ENCODE data around the gene FAM120A.
A peak's percentile ranks its signal among the peaks of the same experiment; 100 is the strongest.

The FAM120A gene

GRCh38 chr9:93566408-93567270 is 115.2 kb downstream of the FAM120A start:
- DNase-seq: peak; percentile 94

GRCh38 chr9:93567271-93567959 is 115.9 kb downstream of the FAM120A start:
- no peak for DNase-seq

DNA sequence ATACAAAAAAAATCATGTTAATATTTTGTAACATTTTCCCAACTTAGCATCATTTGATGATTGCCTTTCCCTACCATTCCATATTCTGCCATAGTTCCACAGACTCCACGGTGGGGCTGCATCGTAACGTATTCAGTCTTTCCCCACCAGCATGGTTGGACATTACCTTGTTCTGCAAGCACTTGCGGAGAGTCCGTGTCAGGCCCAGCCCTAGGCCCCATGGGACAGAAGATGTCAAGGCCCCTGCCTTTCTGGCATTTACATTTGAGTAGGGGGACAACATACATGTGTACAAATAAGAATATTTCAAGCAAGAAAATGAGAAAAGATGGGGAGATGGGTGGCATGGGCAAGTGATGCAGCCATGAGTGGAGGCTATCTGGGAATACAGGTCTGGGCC is 116.7 kb downstream of the FAM120A start:
- DNase-seq: no peak

DNA sequence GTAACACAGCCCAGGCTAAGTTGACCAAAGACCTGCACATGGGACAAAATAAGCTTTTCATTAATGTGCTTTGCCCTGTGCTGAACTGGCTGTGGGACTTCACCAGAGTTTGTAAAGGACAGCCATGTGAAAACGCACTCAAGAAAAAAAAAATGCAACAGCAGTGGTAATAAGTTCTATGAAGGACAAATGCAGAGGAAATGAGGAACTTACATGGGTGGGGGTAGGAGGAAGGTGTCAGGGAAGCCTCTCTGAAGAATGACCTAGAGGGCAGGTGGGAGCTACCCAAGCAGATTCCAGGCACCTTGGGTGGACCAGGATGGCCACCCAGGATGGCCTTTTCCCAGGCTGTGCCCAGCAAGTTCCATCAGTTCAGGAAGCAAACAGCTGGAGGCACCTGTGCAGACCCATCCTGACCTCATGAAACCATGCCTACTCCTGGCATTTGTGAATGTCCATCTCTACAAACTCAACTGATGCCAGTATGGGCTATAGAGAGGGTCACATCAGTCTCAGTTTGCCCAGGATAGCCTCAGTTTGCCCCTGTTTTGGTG is 118.2 kb downstream of the FAM120A start:
- no peak for DNase-seq

- no peak for DNase-seq
Measured at GRCh38 chr9:93572221-93572620, 120.7 kb downstream of the FAM120A start.

DNA sequence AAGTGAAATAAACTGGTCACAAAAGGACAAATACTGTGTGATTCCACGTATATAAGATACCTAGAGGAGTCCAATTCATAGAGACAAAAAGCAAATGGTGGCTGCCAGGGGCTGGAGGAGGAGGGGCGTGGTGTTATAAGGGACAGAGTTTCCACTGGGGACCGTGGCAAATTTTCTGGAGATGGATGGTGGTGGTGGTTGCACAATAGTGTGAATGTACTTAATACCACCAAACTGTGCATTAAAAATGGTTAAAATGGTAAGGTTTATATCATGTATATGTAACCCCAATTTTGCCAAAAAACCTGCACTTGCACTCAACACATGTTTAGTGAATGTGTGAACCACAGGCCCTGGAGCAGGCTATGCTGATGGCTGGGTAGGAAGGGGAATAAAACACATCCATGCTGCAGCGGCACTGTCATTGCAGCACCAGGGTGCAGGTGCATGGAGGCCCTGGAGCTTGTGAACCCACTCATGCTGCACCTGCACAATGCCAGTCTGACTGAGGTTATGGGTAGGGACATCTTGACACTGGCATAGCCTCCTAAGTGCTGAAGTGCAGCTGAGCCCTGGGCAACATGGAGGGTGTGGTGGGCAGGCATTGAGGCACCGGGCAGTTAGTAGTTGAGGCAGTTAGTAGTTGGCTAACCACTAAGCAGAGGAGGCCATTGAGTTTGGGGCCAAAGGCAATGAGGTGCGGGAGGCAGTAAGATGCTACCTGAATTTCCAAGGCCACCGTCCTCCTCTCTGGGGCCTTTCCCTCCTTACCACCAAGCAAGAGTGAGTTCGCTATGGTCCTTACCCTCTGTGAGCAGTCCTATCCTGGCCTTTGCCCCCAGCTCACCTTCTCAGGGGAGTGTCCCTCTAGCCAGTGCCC is 121.4 kb downstream of the FAM120A start:
- no peak for DNase-seq

DNA sequence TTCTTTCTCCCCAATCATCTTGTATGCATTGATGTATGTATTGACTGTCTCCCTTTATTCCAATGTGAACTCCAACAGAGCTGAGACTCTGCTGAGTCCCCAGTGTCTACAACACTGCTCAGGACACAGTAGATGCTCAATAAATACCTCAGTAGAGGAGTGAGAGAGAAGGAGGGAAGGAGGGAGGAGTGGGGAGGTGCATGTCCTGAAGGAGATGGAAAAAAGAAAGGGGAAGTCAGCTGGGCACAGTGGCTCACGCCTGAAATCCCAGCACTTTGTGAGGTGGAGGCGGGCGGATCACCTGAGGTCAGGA is 122.0 kb downstream of the FAM120A start:
- DNase-seq: no peak

- no peak for DNase-seq
Measured at GRCh38 chr9:93574091-93574899, 122.8 kb downstream of the FAM120A start.

DNA sequence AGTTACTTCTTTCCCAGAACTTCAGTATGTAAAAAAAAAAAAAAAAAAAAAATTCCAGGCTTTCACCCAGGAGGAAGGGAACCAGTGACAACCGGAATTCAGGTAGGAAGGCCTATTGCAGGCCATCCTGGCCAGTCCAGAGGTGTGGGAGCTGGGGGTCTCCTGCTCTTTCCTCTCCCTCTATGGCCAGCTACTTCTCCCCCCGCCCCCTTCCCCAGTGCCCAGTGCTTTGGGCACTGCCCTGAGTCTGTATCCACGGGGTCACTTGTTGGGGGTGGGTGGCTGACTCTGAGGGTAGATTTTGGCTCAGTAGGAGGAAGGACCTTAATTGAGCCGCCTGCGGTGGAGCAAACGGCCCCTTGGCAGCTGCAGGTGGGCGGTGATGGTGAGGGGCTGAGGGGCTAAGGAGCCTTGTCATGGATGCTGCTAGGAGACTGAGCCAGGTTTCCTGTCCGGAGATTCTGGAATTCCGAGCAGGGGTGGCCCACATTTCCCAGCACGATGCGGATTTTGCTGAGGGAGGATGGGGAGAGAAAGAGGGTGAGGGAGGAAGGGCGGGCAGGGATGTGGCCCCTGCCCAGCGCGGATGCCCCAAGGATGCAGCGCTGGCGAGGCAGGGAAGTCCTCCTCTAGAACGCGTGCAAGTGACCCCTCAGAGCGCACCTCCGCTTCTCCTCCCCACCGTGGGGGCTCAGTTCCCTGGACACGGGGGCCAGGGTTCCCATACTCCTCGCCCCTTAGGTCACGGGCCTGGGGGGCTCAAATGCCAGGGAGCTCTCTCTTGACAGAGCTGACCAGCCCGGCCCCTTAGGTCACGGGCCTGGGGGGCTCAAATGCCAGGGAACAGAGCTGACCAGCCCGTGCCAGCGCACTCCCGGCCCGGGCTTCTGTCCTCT is 123.7 kb downstream of the FAM120A start:
- no peak for DNase-seq

DNA sequence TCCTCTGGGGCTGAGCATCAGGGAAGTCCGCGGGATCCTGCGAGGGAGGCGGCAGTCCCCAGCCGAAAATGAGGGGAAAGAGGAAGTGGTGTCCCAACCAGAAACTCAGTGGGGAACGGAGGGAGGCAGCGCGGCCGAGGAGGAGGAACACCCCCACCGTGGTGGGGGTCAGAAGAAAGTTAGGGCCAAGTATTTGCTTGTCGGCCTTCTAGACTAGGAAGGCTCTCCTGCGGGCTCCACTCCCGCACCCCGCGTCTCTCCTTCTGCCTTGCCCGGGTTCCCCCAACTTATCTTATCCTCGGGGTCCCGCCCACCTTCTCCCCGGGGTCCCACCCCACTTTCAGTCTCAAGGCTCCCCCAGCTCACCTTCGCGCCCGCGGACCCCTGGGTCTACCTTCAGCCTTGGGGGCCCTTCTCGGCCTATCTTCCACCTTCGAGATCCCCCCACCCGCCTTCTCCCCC is 124.3 kb downstream of the FAM120A start:
- DNase-seq: no peak

GRCh38 chr9:93576258-93577077 is 125.0 kb downstream of the FAM120A start, which contains the start of gene PHF2:
Gene PHF2, plus strand, starts transcription at chr9:93576584. Its CDS starts 190 bp downstream, at chr9:93576774.
- no peak for DNase-seq

DNA sequence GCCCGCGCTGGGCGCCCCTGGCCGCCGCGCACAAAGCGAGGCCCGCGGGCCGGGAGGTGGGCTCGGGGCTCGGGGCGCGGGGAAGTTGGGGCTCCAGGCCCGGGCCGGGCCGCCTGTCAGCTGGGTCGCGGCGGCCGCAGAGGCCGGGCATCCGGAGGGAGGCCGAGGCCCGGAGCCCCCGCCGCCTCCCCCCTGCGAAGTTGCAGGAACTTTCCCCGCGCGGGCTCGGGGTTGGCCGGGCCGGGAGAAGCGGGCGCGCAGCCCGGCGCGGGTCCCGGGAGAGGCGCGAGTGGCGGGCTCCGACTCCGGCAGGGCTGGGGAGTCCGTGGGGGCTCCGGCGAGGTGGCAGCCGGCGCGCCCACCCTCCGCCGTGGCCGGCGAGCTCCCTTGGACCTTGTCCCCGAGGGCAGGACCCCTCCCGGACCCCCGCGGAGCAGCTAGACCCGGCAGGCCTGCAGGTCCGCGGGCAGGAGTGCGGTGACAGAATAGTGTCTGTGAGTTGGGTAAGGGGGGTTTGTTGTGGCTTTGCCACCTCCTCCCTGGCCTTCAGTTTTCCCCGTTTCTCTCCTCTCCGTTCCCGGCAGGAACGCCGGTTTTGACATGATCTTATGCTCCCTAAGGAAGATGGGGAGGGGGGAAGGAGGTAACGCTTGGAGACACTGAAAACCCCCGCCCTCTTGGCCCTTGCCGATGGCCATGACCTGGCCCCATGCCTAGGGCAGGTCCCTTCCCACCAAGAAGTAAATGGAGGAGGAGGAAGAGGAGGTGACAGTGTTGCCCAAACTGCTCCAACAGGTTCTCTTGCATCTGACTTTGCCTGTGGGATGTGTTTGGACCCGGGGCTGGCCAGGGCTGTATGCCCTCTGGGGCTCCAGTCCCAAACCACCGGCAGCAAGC is 125.8 kb downstream of the FAM120A start:
- no peak for DNase-seq

- no peak for DNase-seq
Measured at GRCh38 chr9:93577975-93578682, 126.6 kb downstream of the FAM120A start.

DNA sequence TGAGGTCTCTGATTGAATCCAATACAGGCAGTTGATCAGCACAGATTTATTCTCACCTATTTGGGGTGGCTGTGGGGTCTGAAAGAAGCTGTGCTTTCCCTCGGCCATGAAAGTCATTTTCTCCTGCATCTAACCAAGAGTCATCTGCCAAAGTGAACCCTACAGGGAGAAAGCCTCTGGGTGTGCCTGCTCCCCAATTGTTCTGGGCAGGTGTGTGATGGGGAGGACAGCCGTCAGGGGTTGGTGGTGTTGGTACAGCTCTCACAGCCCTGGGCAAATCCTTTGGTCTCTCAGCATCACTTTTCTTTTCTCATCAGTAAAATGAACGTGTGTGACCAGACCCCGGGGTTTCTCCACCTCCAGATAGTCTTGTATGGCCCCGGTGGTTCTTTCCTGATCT is 127.4 kb downstream of the FAM120A start:
- DNase-seq: no peak

DNA sequence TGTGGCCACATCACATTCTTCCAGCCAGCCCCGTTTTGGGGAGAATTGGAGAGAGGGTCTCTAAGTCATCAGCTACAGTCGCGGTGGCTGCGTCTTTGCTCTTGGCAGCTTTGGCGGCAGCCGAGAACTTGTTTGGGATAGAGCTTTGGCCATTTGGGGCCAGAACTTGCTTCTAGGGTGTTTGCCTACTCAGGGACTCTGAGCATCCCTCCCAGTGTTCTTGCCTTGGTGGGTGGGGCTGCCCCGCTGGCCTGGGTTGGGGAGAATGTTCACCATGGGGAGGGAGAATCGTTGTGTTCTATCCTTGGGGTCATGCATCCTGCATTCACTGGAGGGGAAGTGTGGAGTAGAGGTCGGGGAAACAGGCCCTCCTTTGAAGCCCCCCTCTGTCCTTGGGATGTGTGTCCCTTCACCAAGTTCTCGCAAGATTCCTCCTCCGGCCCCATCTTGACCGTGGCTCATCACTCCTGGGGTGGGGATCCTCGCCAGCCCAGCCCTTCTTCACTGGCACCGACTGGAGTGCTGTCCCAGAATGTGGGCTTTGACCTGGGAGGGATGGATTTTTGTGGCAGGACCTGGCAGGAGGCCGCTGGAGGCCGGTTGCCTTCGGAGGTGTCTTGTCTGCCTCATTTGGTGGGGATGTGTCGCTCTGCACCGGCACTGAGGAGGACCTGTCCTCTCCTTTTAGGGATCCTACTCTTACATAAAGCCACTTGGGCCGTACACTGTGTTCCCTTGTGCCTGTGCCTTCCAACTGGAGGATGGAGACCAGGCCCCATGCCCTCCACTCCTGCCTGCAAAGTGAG is 128.4 kb downstream of the FAM120A start:
- DNase-seq: no peak

DNA sequence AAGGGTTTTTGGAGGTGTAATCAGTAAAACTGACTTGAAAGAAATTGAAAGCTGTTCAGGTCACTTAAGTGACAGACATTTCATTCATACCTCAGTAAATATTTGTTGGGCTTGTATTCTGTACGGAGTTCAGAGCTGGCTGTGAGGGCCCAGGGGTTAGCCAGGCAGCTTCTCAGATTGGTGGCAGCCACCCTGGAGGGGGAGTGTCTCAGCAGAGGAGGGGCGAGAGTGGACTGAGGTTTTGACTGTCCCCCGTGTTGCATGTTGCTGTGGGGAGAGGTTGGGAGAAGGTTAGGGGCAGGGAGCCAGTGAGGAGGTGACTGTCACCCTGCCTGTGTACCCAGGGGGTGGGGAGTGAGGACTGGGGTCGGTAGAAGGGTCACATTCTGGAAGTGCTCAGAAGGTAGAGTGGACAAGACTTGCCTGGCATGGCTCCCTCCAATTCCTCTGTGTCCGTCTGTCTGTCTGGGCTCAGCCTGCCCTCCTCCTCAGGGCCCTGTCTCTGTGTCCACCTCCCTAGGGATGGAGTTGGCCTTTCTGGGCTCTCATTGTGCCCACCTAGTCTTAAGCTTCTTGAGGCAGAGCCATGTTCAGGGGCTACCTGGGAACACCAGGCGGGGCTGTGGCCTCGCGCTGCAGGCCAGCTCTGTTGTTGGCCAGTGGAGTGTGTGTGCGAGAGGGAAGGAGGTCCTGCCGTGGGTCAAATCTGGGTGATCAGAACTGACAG is 129.3 kb downstream of the FAM120A start:
- DNase-seq: no peak

DNA sequence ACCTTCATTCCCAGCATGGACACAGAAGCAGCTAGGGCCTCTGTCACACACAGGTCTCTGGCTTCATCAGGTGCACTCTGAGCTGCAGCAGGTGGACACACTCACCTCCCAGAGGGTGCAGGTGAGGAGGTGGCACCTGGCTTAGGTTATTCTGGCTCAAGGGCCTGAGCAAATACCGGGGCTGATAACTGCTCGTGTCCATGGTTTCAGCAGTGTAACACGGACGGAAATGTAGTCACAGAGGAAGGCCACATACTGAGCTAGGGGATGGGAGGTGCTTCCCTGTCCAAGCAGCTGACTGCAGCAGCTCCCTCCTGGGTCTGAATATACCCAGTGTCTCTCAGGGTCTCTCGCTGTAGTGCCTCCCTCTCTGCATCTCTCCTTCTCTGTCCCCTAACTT is 130.6 kb downstream of the FAM120A start:
- peak; percentile 70 for DNase-seq
